ENCODE results near the gene ELL2.

DNA sequence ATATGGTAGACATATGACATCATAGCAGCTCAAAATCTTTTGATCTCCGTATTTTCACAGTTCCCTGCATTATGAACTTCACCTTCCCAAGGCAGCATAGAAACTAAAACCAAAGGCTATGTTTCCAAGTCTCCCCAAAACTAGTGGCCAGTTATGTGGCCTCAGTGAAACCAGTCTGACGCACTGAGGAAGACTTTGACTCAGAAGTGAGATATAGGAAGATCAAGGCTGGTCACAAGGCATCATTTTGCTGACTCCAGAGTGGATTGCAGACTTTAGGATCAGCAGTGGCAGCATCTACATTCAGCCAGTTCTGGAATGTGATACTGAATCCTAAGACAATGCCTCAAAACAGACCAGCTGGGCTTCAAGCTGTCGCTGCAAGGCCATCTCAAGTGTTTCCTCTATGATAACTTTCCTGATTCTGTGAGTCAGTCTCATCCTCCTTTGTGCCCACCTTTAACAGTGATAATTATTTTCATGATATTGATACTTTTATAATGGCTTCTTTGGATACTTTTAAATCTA is 34.4 kb upstream of the ELL2 start:
- TF ChIP-seq, protein P1, sequence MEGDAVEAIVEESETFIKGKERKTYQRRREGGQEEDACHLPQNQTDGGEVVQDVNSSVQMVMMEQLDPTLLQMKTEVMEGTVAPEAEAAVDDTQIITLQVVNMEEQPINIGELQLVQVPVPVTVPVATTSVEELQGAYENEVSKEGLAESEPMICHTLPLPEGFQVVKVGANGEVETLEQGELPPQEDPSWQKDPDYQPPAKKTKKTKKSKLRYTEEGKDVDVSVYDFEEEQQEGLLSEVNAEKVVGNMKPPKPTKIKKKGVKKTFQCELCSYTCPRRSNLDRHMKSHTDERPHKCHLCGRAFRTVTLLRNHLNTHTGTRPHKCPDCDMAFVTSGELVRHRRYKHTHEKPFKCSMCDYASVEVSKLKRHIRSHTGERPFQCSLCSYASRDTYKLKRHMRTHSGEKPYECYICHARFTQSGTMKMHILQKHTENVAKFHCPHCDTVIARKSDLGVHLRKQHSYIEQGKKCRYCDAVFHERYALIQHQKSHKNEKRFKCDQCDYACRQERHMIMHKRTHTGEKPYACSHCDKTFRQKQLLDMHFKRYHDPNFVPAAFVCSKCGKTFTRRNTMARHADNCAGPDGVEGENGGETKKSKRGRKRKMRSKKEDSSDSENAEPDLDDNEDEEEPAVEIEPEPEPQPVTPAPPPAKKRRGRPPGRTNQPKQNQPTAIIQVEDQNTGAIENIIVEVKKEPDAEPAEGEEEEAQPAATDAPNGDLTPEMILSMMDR (optimal IDR thresholded peaks at IDR 0.05 in 1 of 3, IDR thresholded peaks at IDR 0.05 in 1 of 3, conservative IDR thresholded peaks at IDR 0.05 in 1 of 3; ENCODE audit: extremely low read depth in 1 of 3, insufficient read depth in 2 of 3, low read length in 3 of 3): no peak
- TF ChIP-seq EZH2 (IDR thresholded peaks at IDR 0.05; ENCODE audit: low read length): no peak
